ENCODE results near the gene PRAME.
A peak's percentile ranks its signal among the peaks of the same experiment; 100 is the strongest.

Gene PRAME

GRCh38 chr22:22523494-22523893, 35.6 kb downstream of the PRAME start:
- TF ChIP-seq EGR1 (IDR thresholded peaks at IDR 0.05), result no peak
- TF ChIP-seq TEAD4 (IDR thresholded peaks at IDR 0.05), result no peak
- no peak for TF ChIP-seq TCF12 (IDR thresholded peaks at IDR 0.05; ENCODE audit: low read depth)
- no peak for TF ChIP-seq USF1 (IDR thresholded peaks at IDR 0.05)
- TF ChIP-seq YY1 (IDR thresholded peaks at IDR 0.05; ENCODE audit: low read depth), result no peak
- no peak for TF ChIP-seq MAX (IDR thresholded peaks at IDR 0.05)
- TF ChIP-seq ZBTB7A (IDR thresholded peaks at IDR 0.05; ENCODE audit: low read depth), result no peak
- TF ChIP-seq CEBPB (IDR thresholded peaks at IDR 0.05), result no peak
- TF ChIP-seq TAF1 (IDR thresholded peaks at IDR 0.05; ENCODE audit: low read depth), result no peak
- TF ChIP-seq FOXM1 (IDR thresholded peaks at IDR 0.05; ENCODE audit: borderline replicate concordance, low read depth), result no peak
- TF ChIP-seq NFIC (IDR thresholded peaks at IDR 0.05), result no peak
- no peak for TF ChIP-seq CREB1 (IDR thresholded peaks at IDR 0.05; ENCODE audit: low read depth)
- no peak for TF ChIP-seq RAD21 (IDR thresholded peaks at IDR 0.05; ENCODE audit: low read depth)

- TF ChIP-seq TEAD4 (IDR thresholded peaks at IDR 0.05) (no peak), CEBPB (IDR thresholded peaks at IDR 0.05) (no peak), EGR1 (IDR thresholded peaks at IDR 0.05) (no peak), YY1 (IDR thresholded peaks at IDR 0.05; ENCODE audit: low read depth) (no peak), FOXM1 (IDR thresholded peaks at IDR 0.05; ENCODE audit: borderline replicate concordance, low read depth) (no peak), USF1 (IDR thresholded peaks at IDR 0.05) (no peak)
Measured at GRCh38 chr22:22521631-22522030, 37.4 kb downstream of the PRAME start.

- TF ChIP-seq EGR1 (IDR thresholded peaks at IDR 0.05) (no peak), FOXM1 (IDR thresholded peaks at IDR 0.05; ENCODE audit: borderline replicate concordance, low read depth) (no peak), USF1 (IDR thresholded peaks at IDR 0.05) (no peak), CEBPB (IDR thresholded peaks at IDR 0.05) (no peak), TCF12 (IDR thresholded peaks at IDR 0.05; ENCODE audit: low read depth) (no peak), EP300 (IDR thresholded peaks at IDR 0.05; ENCODE audit: borderline replicate concordance) (no peak), CREB1 (IDR thresholded peaks at IDR 0.05; ENCODE audit: low read depth) (no peak), TEAD4 (IDR thresholded peaks at IDR 0.05) (no peak), RAD21 (IDR thresholded peaks at IDR 0.05; ENCODE audit: low read depth) (no peak), ZBTB7A (IDR thresholded peaks at IDR 0.05; ENCODE audit: low read depth) (no peak), YY1 (IDR thresholded peaks at IDR 0.05; ENCODE audit: low read depth) (no peak), REST (IDR thresholded peaks at IDR 0.05; ENCODE audit: low read depth) (no peak), NFIC (IDR thresholded peaks at IDR 0.05) (no peak)
Measured at GRCh38 chr22:22520667-22521602, 38.1 kb downstream of the PRAME start.

- TF ChIP-seq RAD21 (IDR thresholded peaks at IDR 0.05; ENCODE audit: low read depth) (no peak), USF1 (IDR thresholded peaks at IDR 0.05) (peak; percentile 73), CREB1 (IDR thresholded peaks at IDR 0.05; ENCODE audit: low read depth) (no peak), ZBTB7A (IDR thresholded peaks at IDR 0.05; ENCODE audit: low read depth) (no peak), TCF12 (IDR thresholded peaks at IDR 0.05; ENCODE audit: low read depth) (no peak), CEBPB (IDR thresholded peaks at IDR 0.05) (peak; percentile 39; the same call in 1 of the 2 replicates), FOXM1 (IDR thresholded peaks at IDR 0.05; ENCODE audit: borderline replicate concordance, low read depth) (no peak), REST (IDR thresholded peaks at IDR 0.05; ENCODE audit: low read depth) (no peak), EGR1 (IDR thresholded peaks at IDR 0.05) (no peak), NFIC (IDR thresholded peaks at IDR 0.05) (no peak), TAF1 (IDR thresholded peaks at IDR 0.05; ENCODE audit: low read depth) (no peak), YY1 (IDR thresholded peaks at IDR 0.05; ENCODE audit: low read depth) (no peak), TEAD4 (IDR thresholded peaks at IDR 0.05) (no peak), EP300 (IDR thresholded peaks at IDR 0.05; ENCODE audit: borderline replicate concordance) (no peak), MAX (IDR thresholded peaks at IDR 0.05) (no peak)
Measured at GRCh38 chr22:22520020-22520656, 38.9 kb downstream of the PRAME start, which contains the start of gene ZNF280A. Gene ZNF280A (minus strand): TSS chr22:22520270. CDS start chr22:22515630, 4,640 bp downstream.

Measured in Ishikawa (cell line).